Endothelial cell of umbilical vein (primary cell): ENCODE data around the gene COQ6. TPM values are rescaled to one million over a fixed set of nuclear protein-coding genes. Genes with fewer than 3 reads are reported as not detected.

Experiments
- BruUV-seq: library from RNA; stranded (reverse); fragments of 400-500 nt; replicated peaks from 2 replicates; lab custom pipeline; 2021; lab: Mats Ljungman, UMichigan
- CTCF ChIA-PET: fragments of 300-600, 350-600 bp; sonication (Branson Sonifier 250); formaldehyde crosslinking; loops from one replicate; lab custom pipeline; 2021; ENCODE audit warnings: antibody characterized with exemption, inconsistent platforms; lab: Charles Lee
- POLR2A ChIA-PET: fragments of 300-600, 350-600 bp; sonication (Branson Sonifier 250); formaldehyde crosslinking; loops from one replicate; lab custom pipeline; 2021; ENCODE audit warnings: antibody characterized with exemption, inconsistent platforms; lab: Charles Lee
- DNase-seq: peaks from one replicate; pipeline ENCODE4 v3.0.0-alpha.2; 2011; ENCODE audit warnings: low read depth, low spot score
- FAIRE-seq: peaks from 2 replicates; lab custom pipeline; 2011; peaks lifted over from hg19 to GRCh38; lab: Jason Lieb, UNC
- H2AFZ ChIP-seq: 2 replicates; pipeline ENCODE4 v1.6.0; 2012; ENCODE audit warnings: low read depth, low read length, control low read depth, inconsistent platforms
- H3K27ac ChIP-seq: 2 replicates; pipeline ENCODE4 v1.5.1; 2011; ENCODE audit warnings: low read depth, mild to moderate bottlenecking, control low read depth, low read length, moderate library complexity; ENCODE audit not compliant: insufficient read depth
- H3K27me3 ChIP-seq, 2 experiments: 2 replicates each; pipeline versions ENCODE4 v1.6.0 to v1.6.1; 2011; ENCODE audit warnings: low read length in 2 of 2, mixed read lengths in 1 of 2; ENCODE audit not compliant: control insufficient read depth in 2 of 2, insufficient read depth in 2 of 2
- H3K36me3 ChIP-seq, 2 experiments: 2 replicates in 1 of 2; 3 replicates in 1 of 2; pipeline ENCODE4 v1.5.1; 2011; ENCODE audit warnings: low read length in 2 of 2, mild to moderate bottlenecking in 1 of 2, moderate library complexity in 1 of 2; ENCODE audit not compliant: control insufficient read depth in 2 of 2, insufficient read depth in 2 of 2; ENCODE audit errors: extremely low read depth in 1 of 2
- H3K4me1 ChIP-seq: 3 replicates; pipeline ENCODE4 v1.5.1; 2011; ENCODE audit warnings: mild to moderate bottlenecking, low read length; ENCODE audit not compliant: control insufficient read depth, insufficient read depth; ENCODE audit errors: extremely low read depth
- H3K4me2 ChIP-seq: 2 replicates; pipeline ENCODE4 v1.6.1; 2011; ENCODE audit warnings: low read length, control low read depth, mixed read lengths; ENCODE audit not compliant: insufficient read depth
- H3K4me3 ChIP-seq, 3 experiments: fragments of 200-600 bp in 1 of 3; sonication (generic), shearing (Covaris generic) in 1 of 3; replicated peaks in 1 of 3; 2 replicates each; pipeline ENCODE4 v1.5.1; 2011 to 2016; ENCODE audit warnings: control low read depth in 3 of 3, low read length in 3 of 3, mild to moderate bottlenecking in 2 of 3, inconsistent platforms in 1 of 3, low read depth in 1 of 3, moderate library complexity in 1 of 3; ENCODE audit not compliant: insufficient read depth in 1 of 3
- H3K79me2 ChIP-seq: 2 replicates; pipeline ENCODE4 v1.6.0; 2012; ENCODE audit warnings: low read length, inconsistent platforms; ENCODE audit not compliant: control insufficient read depth, insufficient read depth
- H3K9ac ChIP-seq: replicated peaks from 2 replicates; pipeline ENCODE3; 2011; ENCODE audit warnings: low read length, control low read depth; ENCODE audit not compliant: insufficient read depth; ENCODE audit errors: extremely low read depth
- H3K9me1 ChIP-seq: replicated peaks from 3 replicates; pipeline ENCODE4 v1.6.0; 2011; ENCODE audit warnings: mild to moderate bottlenecking, low read length; ENCODE audit not compliant: control insufficient read depth, insufficient read depth; ENCODE audit errors: extremely low read depth
- H3K9me3 ChIP-seq: replicated peaks from 2 replicates; pipeline ENCODE4 v1.5.1; 2012; ENCODE audit warnings: low read length, inconsistent platforms; ENCODE audit not compliant: control insufficient read depth, insufficient read depth
- H4K20me1 ChIP-seq: replicated peaks from 2 replicates; pipeline ENCODE3; 2011; ENCODE audit warnings: mild to moderate bottlenecking, low read length; ENCODE audit not compliant: control insufficient read depth, insufficient read depth; ENCODE audit errors: extremely low read depth
- EZH2 ChIP-seq: IDR thresholded peaks from 2 replicates; pipeline ENCODE4 v1.6.1; 2012; ENCODE audit warnings: borderline replicate concordance, low read depth, mild to moderate bottlenecking, moderate library complexity, low read length, inconsistent platforms; ENCODE audit not compliant: severe bottlenecking
- FOS ChIP-seq: IDR thresholded peaks from 2 replicates; pipeline ENCODE4 v1.6.1; 2011; ENCODE audit warnings: mild to moderate bottlenecking, low read length, moderate library complexity, borderline replicate concordance; ENCODE audit not compliant: insufficient read depth
- GATA2 ChIP-seq: IDR thresholded peaks from 2 replicates; pipeline ENCODE4 v1.7.0; 2011; ENCODE audit warnings: low read depth, mild to moderate bottlenecking, moderate library complexity, mixed read lengths, low read length; ENCODE audit not compliant: insufficient read length, insufficient read depth
- JUN ChIP-seq: IDR thresholded peaks from 2 replicates; pipeline ENCODE4 v1.6.1; 2011; ENCODE audit warnings: borderline replicate concordance, low read depth; ENCODE audit not compliant: insufficient read length, insufficient read depth
- MYC ChIP-seq: IDR thresholded peaks from one replicate; pipeline ENCODE4 v1.6.1; 2011; ENCODE audit warnings: mild to moderate bottlenecking, low read depth, low read length
- POLR2A ChIP-seq: IDR thresholded peaks from 2 replicates; pipeline ENCODE4 v1.6.1; 2012; ENCODE audit warnings: low read depth, mild to moderate bottlenecking, control low read depth, low read length
- POLR2AphosphoS5 ChIP-seq: IDR thresholded peaks from 2 replicates; pipeline ENCODE4 v1.6.1; 2012; ENCODE audit warnings: low read depth, mild to moderate bottlenecking, control low read depth, low read length, moderate library complexity; ENCODE audit not compliant: insufficient read depth
- dilution Hi-C: fragments of 300-500 bp; cut with MboI; formaldehyde crosslinking; loops from one replicate; pipeline ENCODE4 v1.15.0; 2019; ENCODE audit warnings: low sequenced_read_pairs; ENCODE audit not compliant: extremely low pct_ligation_motif_present
- intact Hi-C: fragments of 100-400 bp; cut with micrococcal nuclease; formaldehyde crosslinking; loops from one replicate; pipeline ENCODE4 v1.10.0; 2022
- polyA plus RNA-seq, 4 experiments: library from polyadenylated mRNA; depleted of rRNA in 3 of 4; stranded (reverse) in 3 of 4; unstranded in 1 of 4; fragments of >200 nt; gene quantifications; 2 replicates each; pipeline versions ENCODE4 v1.2.1 to v1.2.3, GENCODE V29; 2011 to 2012; ENCODE audit warnings: missing spikeins in 1 of 4
- total RNA-seq: library from RNA; stranded (reverse); gene quantifications from 2 replicates; pipeline ENCODE4 v1.2.3, GENCODE V29; 2021
- TF ChIP-seq, protein P1 (sequence below), 2 donors: IDR thresholded peaks; 1 replicate in 1 of 2; 2 replicates in 1 of 2; pipeline ENCODE4 v1.5.1; 2011; ENCODE audit warnings: low read length in 2 of 2, mild to moderate bottlenecking in 2 of 2, moderate library complexity in 2 of 2, control low read depth in 1 of 2, inconsistent platforms in 1 of 2, low read depth in 1 of 2; ENCODE audit not compliant: insufficient read depth in 1 of 2; ENCODE audit errors: extremely low read depth in 1 of 2
- TF ChIP-seq, protein P2 (sequence below): IDR thresholded peaks from 2 replicates; pipeline ENCODE4 v1.6.1; 2011; ENCODE audit not compliant: insufficient read depth, insufficient read length

COQ6 gene
- total and polyA plus RNA-seq, 2 donors (not counting 3 experiments of a cell fraction or from before 2014, with no cell fraction given): 20.7 to 35.3 TPM

GRCh38 chr14:73976125-73976524 lies 26.0 kb downstream of the COQ6 start:
- CTCF ChIA-PET: no interaction called here
- TF ChIP-seq MYC: no peak
- no peak for TF ChIP-seq JUN
- no peak for TF ChIP-seq POLR2A
- no peak for TF ChIP-seq FOS
- TF ChIP-seq GATA2: no peak
- TF ChIP-seq, protein P1, sequence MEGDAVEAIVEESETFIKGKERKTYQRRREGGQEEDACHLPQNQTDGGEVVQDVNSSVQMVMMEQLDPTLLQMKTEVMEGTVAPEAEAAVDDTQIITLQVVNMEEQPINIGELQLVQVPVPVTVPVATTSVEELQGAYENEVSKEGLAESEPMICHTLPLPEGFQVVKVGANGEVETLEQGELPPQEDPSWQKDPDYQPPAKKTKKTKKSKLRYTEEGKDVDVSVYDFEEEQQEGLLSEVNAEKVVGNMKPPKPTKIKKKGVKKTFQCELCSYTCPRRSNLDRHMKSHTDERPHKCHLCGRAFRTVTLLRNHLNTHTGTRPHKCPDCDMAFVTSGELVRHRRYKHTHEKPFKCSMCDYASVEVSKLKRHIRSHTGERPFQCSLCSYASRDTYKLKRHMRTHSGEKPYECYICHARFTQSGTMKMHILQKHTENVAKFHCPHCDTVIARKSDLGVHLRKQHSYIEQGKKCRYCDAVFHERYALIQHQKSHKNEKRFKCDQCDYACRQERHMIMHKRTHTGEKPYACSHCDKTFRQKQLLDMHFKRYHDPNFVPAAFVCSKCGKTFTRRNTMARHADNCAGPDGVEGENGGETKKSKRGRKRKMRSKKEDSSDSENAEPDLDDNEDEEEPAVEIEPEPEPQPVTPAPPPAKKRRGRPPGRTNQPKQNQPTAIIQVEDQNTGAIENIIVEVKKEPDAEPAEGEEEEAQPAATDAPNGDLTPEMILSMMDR (IDR thresholded peaks at IDR 0.05; ENCODE audit: extremely low read depth in 1 of 2, insufficient read depth in 1 of 2, low read depth in 1 of 2, low read length in 2 of 2): no peak
- TF ChIP-seq POLR2AphosphoS5: no peak
- TF ChIP-seq, protein P2, sequence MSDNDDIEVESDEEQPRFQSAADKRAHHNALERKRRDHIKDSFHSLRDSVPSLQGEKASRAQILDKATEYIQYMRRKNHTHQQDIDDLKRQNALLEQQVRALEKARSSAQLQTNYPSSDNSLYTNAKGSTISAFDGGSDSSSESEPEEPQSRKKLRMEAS: no peak
- TF ChIP-seq EZH2: no peak
- H3K9me3 ChIP-seq: no peaks in the 10 kb centered on the region
- no peak overlapping the region for H3K9ac ChIP-seq
- FAIRE-seq (no peak), DNase-seq (no peak)
- H3K4me3 ChIP-seq: no peak overlapping the region
- no peaks in the 10 kb centered on the region for H4K20me1 ChIP-seq
- no peak overlapping the region for H3K27ac ChIP-seq
- H3K27me3 ChIP-seq: no peaks in the 10 kb centered on the region
- BruUV-seq: no TSS peak
- H3K4me1 ChIP-seq: no peaks in the 10 kb centered on the region
- no peak overlapping the region for H2AFZ ChIP-seq
- intact Hi-C loops (no loop called here), dilution Hi-C loops (no loop called here)
- H3K79me2 ChIP-seq: no peaks in the 10 kb centered on the region
- H3K36me3 ChIP-seq: no peaks in the 10 kb centered on the region
- no peaks in the 10 kb centered on the region for H3K9me1 ChIP-seq
- no peak overlapping the region for H3K4me2 ChIP-seq
- POLR2A ChIA-PET: interaction anchor here (0.7 kb wide), 1 partner anchor 69 kb away, joined by 4 read pairs; no protein-coding TSS in a partner anchor
